SK-N-SH treated with all-trans-retinoic acid at 6 μM for 48 hours (cell line): Measurements from ENCODE around the gene HOXA2.

ENCODE experiments used
- ESRRG ChIP-seq: fragments of 250-450 bp; sonication (Bioruptor Pico); IDR thresholded peaks from 2 replicates; pipeline ENCODE4 v1.6.1; 2021; ENCODE audit warnings: mild to moderate bottlenecking
- RARB ChIP-seq: fragments of 250-450 bp; sonication (Bioruptor Pico); IDR thresholded peaks from 2 replicates; pipeline ENCODE4 v1.8.0; 2021; ENCODE audit warnings: mild to moderate bottlenecking, moderate library complexity
- ZFP3 ChIP-seq: fragments of 250-450 bp; sonication (Bioruptor Pico); IDR thresholded peaks from 2 replicates; pipeline ENCODE4 v1.5.0; 2020; ENCODE audit warnings: mild to moderate bottlenecking, moderate library complexity
- ZNF8 ChIP-seq: fragments of 450-650 bp; formaldehyde crosslinking; IDR thresholded peaks from 2 replicates; pipeline ENCODE4 v1.5.0; 2020; ENCODE audit warnings: mild to moderate bottlenecking, moderate library complexity
- TF ChIP-seq, protein P1 (sequence below): fragments of 250-450 bp; sonication (Bioruptor Pico); IDR thresholded peaks from 2 replicates; pipeline ENCODE4 v1.8.0; 2020; ENCODE audit warnings: mild to moderate bottlenecking, moderate library complexity, borderline replicate concordance

DNA sequence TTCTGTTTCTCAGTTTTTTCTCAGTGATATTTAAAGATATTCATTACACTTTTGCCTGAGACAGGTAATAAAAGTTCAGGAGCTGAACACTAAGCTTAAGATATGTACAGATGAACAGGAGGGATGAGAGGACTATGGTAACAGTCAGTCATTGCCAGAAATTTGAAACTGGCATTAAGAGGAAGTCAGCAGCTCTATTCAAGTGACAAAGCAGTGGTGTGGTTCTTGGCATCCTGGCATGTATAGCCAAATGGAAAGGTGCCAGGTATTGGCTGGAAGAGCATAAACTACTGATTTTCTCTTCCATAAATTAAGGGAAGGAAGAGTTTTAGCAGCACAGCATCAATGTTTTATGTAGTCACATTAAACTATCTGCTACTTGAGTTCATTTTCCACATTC, 29.4 kb downstream of the HOXA2 start:
- no peak for TF ChIP-seq RARB (CRISPR knock-in tag)
- TF ChIP-seq, protein P1, sequence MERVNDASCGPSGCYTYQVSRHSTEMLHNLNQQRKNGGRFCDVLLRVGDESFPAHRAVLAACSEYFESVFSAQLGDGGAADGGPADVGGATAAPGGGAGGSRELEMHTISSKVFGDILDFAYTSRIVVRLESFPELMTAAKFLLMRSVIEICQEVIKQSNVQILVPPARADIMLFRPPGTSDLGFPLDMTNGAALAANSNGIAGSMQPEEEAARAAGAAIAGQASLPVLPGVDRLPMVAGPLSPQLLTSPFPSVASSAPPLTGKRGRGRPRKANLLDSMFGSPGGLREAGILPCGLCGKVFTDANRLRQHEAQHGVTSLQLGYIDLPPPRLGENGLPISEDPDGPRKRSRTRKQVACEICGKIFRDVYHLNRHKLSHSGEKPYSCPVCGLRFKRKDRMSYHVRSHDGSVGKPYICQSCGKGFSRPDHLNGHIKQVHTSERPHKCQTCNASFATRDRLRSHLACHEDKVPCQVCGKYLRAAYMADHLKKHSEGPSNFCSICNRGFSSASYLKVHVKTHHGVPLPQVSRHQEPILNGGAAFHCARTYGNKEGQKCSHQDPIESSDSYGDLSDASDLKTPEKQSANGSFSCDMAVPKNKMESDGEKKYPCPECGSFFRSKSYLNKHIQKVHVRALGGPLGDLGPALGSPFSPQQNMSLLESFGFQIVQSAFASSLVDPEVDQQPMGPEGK (CRISPR knock-in tag): no peak
- TF ChIP-seq ZNF8 (CRISPR knock-in tag): no peak
- no peak for TF ChIP-seq ESRRG (CRISPR knock-in tag)
- TF ChIP-seq ZFP3 (CRISPR knock-in tag): no peak
